GM21786 (cell line): ENCODE measurements around the gene PTGDR2.

Experiments used
- ATAC-seq: cut with Tn5 transposase; IDR thresholded peaks from one replicate; pipeline ENCODE4 v1.9.1; 2021; ENCODE audit not compliant: unreplicated experiment

PTGDR2 gene

DNA sequence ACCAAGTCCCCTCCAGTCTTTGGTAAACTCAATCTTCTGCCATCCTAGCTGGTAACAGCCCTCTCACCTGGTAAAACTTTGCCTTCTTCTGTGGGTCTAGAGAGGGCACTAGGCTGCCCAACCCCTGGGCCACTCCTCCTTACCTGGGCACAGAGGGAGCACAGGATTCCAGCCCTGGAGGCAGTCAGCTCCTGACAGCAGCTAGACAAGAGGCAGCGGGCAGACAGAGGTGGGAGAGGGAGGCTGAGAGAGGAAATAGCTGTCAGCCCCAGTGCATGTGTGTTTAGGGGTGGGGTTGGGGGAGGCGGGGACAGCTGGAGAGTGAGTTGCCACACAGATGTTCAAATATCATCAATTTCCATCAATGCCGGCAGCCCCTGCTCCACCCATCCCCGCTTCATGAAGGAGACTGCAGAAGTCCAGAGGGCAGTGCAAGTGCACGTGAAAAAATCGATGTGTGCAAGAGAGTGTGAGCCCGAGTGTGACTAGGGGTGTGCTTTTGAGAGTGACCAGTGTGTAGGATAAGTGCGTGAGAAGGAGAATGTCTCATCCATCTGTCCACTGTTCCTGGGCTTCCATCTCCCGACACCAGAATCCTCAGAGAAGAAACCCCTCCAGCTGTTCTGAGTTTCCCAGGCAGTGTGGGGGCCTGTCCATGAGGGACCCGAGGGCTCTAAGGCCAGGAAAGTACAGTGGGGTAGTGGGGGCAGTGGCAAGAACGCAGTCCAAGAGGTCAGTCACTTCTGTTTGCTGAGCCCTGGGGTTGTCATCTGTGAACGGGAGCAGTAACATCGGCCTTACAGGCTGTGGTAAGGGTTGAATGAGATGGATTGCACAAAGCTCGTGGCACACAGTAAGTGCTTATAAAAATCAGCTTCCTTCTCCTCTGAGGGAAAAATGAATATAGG is at the start of gene PTGDR2:
Gene PTGDR2, minus strand, starts transcription at position 225 of the 908 bp plus-strand sequence. CDS start 2,228 bp downstream, outside the sequence.
- no peak for ATAC-seq

DNA sequence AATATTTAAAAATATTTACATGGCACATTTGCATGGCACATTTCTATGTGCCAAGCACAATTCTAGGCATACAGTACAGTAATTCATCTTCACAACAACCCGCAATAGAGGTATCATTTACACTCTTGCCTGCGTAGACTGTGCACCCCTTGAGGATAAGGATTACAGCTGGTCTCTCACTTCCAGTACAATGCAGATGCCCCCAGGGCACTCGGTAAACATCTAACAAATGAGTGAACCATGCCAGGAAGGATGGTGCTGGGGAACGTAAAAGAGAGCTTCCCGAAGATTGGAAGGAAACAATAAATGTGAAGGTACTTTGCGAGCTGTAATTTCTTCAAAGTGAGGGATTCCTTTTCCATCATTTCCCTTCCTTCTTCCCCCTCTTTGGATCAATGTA is 49.3 kb upstream of the PTGDR2 start:
- no peak for ATAC-seq

DNA sequence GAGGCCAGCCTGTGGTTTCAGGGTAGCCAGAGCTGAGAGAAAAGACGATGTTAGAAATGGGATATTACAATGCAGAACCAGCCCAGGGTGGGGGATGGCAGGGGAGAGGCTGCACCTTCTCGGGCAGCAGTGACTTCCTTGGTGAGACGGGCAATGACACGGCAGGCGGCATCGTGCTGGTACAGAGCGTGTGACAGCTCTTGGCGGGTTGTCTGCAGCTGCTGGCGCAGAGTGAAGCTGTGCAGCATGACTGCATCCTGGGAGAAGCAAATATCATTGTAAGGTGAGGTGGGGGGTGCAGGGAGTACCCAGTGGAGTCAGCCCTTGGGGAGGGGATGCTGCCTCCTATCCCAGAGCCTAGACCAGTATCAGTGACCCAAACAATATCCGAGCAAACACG is 46.9 kb upstream of the PTGDR2 start:
- ATAC-seq = no peak

DNA sequence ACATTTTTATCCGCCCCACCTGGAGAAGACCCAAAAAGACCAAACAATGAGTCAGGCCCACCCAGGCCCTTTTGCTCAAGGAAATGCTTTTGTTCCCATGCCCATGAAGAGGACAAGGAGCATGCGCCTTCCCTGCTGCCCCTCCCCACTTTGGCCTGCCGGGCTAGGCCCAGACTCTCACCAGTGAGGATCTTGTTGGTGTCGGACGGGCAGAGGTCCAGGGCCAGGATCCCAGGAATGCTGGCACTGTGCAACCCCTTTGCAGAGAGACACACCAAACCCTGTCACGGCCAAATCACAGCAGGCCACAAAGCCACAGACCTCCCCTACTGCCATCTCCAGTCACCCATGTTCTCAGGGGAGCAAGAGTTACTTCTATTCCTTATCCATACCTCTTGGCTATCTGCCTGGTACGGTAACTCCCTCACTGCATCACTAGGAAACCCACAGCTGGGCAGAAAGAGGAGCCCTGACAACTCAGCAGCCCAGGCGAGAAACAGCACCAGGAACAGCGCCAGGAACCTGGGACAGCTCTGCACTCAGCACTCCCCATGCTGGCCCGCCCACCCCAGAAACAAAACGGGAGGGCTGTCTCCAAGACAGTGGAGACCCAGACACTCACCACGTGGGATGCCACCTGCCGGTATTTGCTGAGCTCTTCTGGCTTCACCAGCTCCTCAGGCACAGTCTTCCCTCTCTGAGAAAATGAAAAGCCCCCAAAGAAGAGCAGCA is 45.1 kb upstream of the PTGDR2 start:
- ATAC-seq = no peak

DNA sequence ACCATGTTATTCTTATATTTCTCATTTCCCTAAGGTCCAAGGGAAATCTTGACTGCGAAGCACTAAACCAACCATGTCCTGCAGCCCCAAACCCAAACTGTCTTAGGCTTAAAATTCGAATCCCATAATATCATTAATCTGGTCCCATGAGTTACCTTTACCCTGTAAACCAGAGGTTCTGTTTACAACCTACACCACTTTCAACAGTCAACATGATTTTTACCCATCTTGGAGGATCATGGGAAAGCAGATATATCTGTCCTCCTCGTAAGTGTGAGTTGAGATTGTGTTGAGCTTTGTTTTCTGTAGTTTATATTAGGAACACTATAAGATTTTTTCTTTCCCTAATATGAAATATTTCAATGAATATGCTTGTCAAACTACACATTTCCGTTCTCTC is 44.2 kb upstream of the PTGDR2 start:
- no peak for ATAC-seq

DNA sequence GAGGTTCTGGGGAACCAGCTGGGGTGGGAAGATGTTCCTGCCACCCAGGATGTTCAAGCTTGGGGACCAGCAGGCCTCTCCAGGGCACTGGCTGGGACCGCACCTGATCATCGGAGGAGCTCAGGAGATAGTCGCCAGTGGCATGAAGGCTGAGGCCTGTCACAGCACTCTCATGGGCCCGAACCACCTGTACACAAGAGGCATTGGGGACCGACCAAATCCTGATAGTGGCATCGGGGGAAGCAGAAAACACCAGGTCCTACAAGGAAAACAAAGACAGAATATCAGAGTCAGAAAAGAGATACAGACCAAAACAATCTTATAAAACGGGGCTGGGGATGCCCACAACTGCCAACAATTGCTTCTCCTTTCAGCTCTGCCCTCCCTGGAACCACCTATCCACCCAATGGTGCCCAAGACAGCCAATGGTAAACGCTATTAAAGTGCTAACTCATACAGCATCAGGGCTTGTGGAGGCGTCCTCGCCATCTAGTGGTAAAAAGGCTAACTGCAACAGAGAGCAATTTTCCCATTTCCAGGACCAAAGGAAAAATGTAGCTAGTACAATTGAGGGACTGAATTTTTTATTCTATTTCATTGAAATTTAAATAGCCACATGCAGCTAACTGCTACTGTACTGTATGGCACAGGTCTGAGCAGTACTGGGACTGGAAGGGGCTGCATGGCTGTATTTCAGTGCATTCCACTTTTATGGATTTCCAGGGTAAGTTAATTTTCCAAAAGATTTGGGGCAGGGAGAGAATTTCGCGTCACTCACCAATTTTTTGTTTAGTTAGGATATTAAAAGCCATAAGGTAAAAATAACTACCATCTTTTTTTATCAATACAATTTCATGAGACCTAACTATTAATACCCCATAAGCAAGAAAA is 43.5 kb upstream of the PTGDR2 start:
- ATAC-seq = no peak

DNA sequence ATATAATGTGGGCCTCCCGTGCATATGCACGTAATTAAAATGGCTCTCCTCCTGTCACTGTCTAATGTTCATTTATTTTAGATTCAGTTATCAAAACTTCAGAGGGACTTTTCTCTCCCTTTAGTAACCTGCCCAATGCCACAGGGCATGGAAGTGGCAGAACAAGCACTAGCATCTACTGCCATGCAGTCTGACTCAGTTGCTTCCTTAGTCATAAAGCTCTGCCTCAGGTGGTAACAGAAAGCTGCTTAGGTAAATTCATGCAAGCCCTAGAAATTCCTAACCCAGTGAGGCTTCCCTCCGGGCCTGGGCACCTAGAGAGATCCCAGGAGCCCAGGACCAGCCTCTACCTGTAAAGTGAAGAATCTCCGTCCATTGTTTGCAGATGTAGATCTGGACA is 41.7 kb upstream of the PTGDR2 start:
- ATAC-seq = no peak

DNA sequence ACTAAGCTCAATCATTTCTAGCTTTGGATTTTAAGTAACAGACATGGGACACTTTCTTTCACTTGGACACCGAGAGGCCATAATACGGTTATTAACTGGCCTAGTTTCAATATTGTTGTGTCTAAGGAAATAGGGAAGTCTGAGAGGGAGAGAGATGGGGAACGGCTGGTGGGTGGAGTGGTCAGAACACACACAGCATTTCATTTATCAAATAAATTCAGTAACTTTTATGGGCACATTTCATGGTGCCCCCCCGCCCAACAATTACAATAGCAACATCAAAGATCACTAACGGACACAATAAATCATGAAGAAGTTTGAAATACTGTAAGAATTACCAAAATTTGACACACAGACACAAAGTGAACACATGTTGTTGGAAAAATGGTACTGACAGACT is 39.9 kb upstream of the PTGDR2 start:
- no peak for ATAC-seq

DNA sequence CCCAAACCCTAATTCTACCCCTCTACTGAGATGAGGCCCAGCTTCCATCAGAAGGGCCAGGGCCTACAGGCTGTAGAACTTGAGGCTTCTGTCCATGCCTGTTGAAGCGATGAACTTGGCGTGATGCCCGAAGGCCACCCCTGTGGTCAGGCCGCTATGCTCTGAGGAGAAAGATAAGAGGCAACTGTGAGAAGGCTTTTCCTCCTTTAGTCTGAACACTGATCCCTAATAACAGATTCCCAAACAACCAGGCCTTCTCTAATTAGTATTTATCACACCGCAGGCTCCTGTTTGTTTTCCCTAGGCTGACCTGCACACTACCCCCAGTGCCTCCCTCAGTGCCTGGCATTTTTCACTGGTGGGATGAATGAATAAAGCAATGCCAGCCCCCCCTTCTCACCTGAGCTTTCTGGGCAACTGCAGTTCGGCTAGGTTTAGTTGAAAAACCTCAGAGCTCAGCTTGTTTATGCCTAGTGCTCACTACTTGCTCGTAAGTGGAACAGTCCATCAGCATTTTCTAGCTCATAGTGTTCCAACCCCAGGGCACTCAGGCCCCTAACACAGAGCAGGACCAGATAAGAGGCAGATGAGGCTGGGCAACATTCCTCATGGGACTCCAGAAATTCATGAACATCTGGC is 35.5 kb upstream of the PTGDR2 start:
- ATAC-seq = no peak

DNA sequence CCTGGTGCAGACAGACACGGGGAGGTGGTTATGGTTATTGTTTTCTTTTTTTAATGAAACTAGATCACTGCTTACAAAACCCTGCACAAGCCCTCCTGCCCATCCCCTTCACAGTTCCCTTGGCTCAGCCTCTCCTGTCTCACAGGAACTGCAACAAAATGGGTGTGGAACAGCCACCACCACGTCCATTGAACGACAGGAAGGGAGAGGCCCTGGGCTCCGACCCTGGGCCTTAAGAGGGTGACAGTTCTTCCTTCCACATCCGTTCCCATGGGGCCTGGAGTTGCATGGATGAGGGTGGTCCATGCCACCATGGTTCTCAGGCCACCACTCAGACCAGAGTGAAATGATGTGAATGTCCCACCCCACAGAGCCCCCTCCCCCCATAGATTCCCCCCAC is 34.9 kb upstream of the PTGDR2 start:
- ATAC-seq = no peak

DNA sequence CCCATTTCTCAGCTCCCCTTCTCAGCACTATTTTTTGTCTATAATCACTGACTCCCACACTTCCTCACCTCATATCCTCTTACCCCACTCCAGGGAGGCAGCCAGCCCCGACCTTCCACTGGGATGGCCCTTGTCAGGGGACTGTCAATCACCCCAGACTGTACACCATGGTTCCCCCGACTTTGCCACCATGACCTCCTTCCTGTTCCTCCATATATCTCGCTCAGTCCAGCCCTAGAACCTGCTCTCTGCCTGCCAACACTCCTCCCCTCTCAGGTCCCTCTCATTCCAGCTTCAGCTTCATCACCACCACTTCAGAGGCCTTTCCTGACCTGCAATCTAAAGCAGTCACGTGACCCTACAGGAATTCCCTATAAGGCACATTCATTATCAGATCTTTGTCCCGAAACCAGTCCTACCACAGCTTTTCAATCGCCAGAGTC is 34.1 kb upstream of the PTGDR2 start:
- no peak for ATAC-seq

DNA sequence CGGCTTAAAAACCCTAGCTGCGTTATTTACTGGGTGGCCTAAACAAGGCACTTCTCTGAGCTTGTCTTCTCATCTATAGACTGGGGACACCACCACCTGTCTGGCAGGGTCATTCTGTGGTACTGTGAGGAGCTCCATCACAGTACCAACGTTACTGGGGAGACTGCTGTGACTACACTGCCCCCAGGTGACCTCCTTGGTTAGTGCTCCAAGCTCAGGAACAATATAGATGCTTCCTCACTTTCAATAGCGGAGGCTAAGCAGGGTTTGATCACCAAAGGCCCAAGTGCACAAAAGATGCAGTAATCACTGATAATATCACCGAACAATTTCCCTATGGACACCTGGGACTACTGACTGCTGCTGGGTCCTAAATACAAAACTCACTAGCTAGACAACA is 31.8 kb upstream of the PTGDR2 start:
- no peak for ATAC-seq

DNA sequence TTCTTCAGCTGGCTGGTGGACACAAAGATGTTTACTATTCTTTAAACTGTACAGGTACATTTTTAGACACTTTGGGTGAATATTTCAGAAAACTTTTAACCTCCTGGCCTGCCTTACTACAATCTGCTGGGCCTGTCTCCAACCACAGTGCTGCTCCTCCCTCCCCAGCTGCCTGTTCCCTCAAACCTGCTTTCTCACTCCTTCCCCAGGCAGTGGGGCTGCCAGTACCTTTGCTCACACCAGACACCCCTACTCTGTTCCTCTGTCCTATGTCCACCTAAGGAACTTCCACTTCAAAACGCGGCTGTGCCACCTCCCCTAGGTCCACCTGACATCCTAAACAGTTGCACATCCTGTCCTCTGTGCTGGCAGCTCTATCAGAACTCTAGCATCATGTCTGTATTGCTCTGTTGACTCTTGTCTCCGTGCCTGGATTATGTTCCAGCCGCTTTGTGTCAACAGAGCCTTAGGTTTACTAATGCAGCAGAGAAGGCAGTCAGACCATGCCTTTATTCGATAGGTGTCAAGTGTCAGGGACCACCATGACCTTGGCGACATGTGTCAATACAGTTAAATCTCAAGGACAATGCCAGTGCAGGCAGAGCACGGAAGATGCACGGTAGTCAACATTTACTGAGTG is 25.0 kb upstream of the PTGDR2 start:
- ATAC-seq = no peak

DNA sequence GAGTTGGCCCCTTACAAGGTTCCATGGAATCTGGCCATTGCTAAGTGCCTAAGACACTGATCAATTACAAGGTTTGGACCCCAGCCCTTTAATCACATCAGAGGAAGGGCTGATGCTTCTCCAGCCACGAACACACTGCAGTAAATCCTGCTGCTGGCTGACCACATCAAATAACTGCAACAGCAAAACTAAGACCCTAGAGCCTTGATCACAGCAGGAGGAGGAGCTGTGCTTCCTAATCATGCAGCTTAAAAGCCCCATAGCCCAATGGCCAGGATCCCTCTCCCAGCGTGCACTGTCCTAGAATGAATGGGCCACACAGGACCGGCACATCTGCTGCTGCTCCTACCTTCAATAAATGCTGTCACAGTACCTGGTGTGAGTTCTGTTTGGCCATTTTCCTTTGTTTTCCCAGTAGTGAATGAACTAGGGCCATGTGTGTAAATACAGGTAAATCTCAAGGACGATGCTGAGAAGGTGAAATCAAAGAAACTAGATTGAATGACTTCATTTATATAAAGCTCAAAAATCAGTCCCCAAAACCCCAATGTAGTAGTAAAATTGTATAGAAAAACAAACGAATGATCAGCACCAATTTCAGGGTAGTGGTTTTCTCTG is 24.3 kb upstream of the PTGDR2 start:
- ATAC-seq = no peak

DNA sequence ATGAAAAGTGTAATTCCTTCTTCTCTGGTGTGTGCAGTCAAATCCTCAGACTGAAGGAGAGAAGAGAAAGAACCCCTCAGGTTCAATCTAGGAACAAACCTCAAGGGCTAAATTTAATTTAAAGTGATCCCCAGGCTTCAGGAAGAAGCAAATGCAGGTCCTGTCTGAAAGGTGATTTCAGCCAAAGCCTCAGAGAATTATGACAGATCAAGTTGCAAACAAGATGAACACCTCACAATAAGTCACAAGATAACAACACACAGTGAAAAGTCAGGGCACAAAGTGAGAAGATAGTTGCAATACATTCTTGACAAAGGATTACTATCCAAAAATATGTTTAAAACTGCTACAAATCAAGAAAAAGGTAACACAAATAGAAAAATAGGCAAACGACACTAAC is 23.4 kb upstream of the PTGDR2 start:
- no peak for ATAC-seq

DNA sequence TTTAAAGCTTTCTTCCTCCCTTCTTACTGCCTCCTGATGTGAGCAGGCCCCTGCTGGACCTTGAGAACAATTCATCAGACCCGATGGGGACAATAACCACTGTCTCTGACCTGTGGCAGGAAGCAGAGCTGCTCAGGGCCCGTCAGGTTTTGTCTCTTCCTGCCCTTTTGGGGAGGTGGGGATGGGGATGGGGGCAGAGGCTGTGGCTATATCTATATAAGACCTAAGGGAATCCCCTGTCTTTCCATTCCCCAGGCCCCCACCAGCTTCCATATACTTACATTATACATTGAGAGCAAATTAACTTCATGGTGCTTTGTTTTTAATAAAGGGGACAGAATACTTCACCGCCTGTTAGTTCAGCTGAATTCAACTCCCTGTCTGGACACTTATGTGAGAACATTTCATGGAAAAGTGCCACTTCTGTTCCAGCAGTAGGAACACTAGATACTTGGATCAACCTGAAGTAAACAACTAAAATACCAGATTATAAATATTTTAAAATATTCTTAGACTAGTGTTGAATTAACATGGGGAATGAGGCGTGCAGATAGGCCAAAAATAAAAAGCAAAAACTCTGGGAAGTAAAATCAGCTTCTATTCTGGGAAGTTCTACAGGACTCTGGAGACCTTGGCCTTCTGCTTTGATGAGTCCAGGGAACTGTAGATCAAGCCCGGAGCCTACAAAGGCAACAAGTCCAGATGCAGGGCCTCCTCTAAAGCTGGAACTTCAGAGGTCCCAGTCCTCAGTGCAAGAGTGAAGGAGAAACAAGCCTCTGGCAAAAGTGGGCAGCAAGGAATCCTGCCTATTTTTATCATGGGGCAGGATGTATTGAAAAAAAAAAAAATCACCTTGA is 22.7 kb upstream of the PTGDR2 start:
- ATAC-seq = no peak

DNA sequence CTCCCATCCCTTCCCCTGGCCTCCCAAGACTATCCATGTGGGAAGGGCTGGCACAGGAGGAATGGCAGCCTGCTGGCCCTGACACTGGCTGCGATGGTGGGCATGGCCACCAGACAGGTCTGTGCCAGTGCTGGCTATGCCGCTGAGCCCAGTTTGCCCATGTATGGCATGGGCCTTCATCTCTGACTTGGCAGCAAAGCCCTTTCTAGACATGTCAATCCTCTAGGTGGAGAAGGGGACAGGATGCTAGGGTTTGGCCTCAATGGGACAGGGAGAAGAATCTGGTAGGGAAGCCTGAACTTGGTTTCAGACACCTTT is 20.4 kb upstream of the PTGDR2 start:
- no peak for ATAC-seq

DNA sequence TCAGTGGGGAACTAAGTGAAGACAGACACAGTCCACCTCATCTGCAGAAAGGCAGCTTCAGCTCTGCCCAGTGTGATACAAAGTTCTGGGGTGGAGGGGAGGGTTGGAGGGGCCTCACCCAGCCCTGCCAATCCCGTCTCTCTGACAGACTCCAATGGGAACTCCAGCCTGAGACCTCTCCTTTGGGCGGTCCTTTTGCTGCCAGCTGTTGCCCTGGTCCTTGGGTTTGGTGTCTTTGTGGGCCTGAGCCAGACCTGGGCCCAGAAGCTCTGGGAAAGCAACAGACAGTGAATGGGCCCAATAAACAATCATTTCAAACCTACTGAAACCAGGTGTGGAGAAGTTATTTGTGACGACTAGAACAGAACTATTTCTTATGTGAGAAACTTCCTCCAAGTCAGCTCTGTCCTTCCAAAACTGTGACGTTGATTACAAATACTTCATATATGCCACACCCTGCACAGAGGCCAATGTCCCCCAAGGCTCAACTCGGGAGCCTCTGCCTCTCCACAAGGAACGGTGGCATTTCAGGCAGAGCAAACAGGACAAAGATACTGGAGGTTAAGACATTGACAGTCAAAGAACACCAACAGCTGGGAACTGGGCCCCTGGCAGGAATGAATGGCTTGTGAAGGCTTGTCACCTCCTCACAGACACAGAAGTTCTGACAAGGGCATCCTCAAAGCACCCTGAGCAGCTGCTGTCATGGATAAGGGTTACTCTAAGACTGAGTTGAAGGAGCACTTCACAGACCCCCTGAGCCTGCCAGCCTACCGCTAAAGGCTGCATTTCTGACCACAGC is 19.8 kb upstream of the PTGDR2 start:
- ATAC-seq = no peak
